ENCODE measurements around the gene KAT7. TPM values are rescaled to one million over a fixed set of nuclear protein-coding genes. Genes with fewer than 3 reads are reported as not detected.

Gene KAT7
- polyA plus RNA-seq, 3 donors from 2014 or later, result 32.3 to 67.2 (median 37.9) TPM

GRCh38 chr17:49795372-49795771, 6.9 kb downstream of the KAT7 start:
- peaks cover 70 to 87% of the 10 kb centered on the region in 2 donors for H3K4me1 Mint-ChIP-seq
- peaks cover 19 to 50% (median 26%) of the 10 kb centered on the region in 3 donors for H3K36me3 Mint-ChIP-seq
- H3K27ac Mint-ChIP-seq, result peak overlapping the region; percentile 71 to 91 (median 74)
- peak overlapping the region; percentile 34 to 81 (median 70) for H3K4me3 Mint-ChIP-seq
- peaks cover 0 to 3% (median 2%) of the 10 kb centered on the region in 3 donors for H3K27me3 Mint-ChIP-seq (ENCODE audit: low read depth in 3 of 3)
- DNase-seq, result no peak
- H3K9me3 Mint-ChIP-seq, result no peaks in the 10 kb centered on the region

GRCh38 chr17:49798182-49798581, 9.7 kb downstream of the KAT7 start:
- Mint-ChIP-seq H3K27me3 (ENCODE audit: low read depth in 3 of 3) (peaks cover 0 to 3% (median 0%) of the 10 kb centered on the region in 3 donors), H3K36me3 (peaks cover 27 to 40% (median 28%) of the 10 kb centered on the region in 3 donors), H3K27ac (peak overlapping the region; percentile 63 to 92 (median 82)), H3K9me3 (no peaks in the 10 kb centered on the region), H3K4me3 (peak overlapping the region in 4 of 5 donors; percentile 34 to 46 (median 43)), H3K4me1 (peaks cover 58 to 82% of the 10 kb centered on the region in 2 donors)
- no peak for DNase-seq

DNA sequence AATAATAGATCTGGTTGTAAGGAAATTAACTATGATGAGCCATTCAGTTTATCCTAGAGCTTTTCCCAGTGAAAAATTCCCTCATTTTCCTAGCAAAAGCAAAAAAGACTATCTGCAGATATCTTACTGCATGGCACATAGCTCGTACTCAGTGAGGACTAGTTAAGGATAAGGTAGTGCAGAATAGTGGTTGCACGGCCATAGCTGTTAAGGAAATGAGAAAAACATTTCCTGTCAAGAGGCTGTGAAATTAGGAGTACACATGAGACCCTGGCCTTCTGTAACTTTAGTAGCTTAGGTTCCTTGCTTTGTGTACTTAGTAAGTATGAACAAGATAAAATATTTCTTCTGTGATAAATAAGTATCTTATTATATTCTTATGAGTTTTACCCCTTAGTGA, 10.3 kb downstream of the KAT7 start:
- peak overlapping the region; percentile 16 to 46 (median 44) for H3K4me3 Mint-ChIP-seq
- peaks cover 0 to 3% (median 0%) of the 10 kb centered on the region in 3 donors for H3K27me3 Mint-ChIP-seq (ENCODE audit: low read depth in 3 of 3)
- H3K27ac Mint-ChIP-seq, result peak overlapping the region; percentile 65 to 92 (median 83)
- peaks cover 55 to 78% of the 10 kb centered on the region in 2 donors for H3K4me1 Mint-ChIP-seq
- peaks cover 25 to 38% (median 28%) of the 10 kb centered on the region in 3 donors for H3K36me3 Mint-ChIP-seq
- no peaks in the 10 kb centered on the region for H3K9me3 Mint-ChIP-seq
- DNase-seq, result no peak

- Mint-ChIP-seq H3K27ac (peak overlapping the region in 3 of 6 donors; percentile 4 to 69 (median 67)), H3K4me1 (peaks cover 14 to 59% of the 10 kb centered on the region in 2 donors), H3K36me3 (peaks cover 25 to 48% (median 32%) of the 10 kb centered on the region in 3 donors), H3K4me3 (no peak overlapping the region), H3K27me3 (ENCODE audit: low read depth in 3 of 3) (peaks cover 0 to 4% (median 1%) of the 10 kb centered on the region in 3 donors), H3K9me3 (no peaks in the 10 kb centered on the region)
- DNase-seq, result no peak
These were observed 20.6 kb downstream of the KAT7 start for GRCh38 chr17:49809056-49809455.

- no peaks in the 10 kb centered on the region for H3K9me3 Mint-ChIP-seq
- H3K36me3 Mint-ChIP-seq, result peaks cover 31 to 40% (median 32%) of the 10 kb centered on the region in 3 donors
- H3K27ac Mint-ChIP-seq, result peak overlapping the region in 5 of 6 donors; percentile 14 to 55 (median 26)
- DNase-seq, result no peak
- H3K27me3 Mint-ChIP-seq (ENCODE audit: low read depth in 3 of 3), result peaks cover 0 to 2% (median 2%) of the 10 kb centered on the region in 3 donors
- peaks cover 38 to 70% of the 10 kb centered on the region in 2 donors for H3K4me1 Mint-ChIP-seq
- H3K4me3 Mint-ChIP-seq, result no peak overlapping the region
These were observed 26.5 kb downstream of the KAT7 start for GRCh38 chr17:49814781-49815529.

DNA sequence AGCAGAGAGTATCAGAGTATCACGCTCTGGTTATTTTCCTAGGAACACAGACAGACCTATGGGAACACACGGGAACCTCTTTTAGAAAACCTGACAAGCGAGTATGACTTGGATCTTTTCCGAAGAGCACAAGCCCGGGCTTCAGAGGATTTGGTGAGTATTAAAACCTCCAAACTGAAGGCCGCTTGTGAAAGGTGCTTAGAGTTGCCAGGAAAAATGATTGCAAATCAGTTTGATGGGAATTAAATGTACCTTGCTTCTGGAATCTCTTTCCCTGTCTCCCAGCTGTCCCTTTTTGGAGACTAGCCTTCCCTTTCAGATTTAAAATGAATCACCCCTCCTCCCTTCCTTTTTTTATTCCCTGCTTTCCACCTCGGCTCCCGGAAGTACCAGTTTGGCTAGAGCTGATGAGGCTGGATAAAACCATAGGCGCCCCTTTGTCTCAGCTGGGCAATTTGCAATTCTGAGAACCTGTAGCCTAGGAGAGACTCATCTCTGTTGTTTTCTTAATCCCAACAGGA, 27.3 kb downstream of the KAT7 start:
- Mint-ChIP-seq H3K4me1 (peaks cover 45 to 75% of the 10 kb centered on the region in 2 donors), H3K27ac (peak overlapping the region; percentile 48 to 100 (median 88)), H3K27me3 (ENCODE audit: low read depth in 3 of 3) (peaks cover 0 to 2% (median 2%) of the 10 kb centered on the region in 3 donors), H3K36me3 (peaks cover 31 to 40% (median 32%) of the 10 kb centered on the region in 3 donors), H3K4me3 (no peak overlapping the region), H3K9me3 (no peaks in the 10 kb centered on the region)
- DNase-seq, result no peak

GRCh38 chr17:49817993-49818392, 29.5 kb downstream of the KAT7 start:
- Mint-ChIP-seq H3K4me1 (peaks cover 56 to 85% of the 10 kb centered on the region in 2 donors), H3K27me3 (ENCODE audit: low read depth in 3 of 3) (peaks cover 0 to 2% (median 2%) of the 10 kb centered on the region in 3 donors), H3K27ac (peak overlapping the region; percentile 92 to 100 (median 96)), H3K4me3 (peak overlapping the region; percentile 69 to 86 (median 84)), H3K9me3 (no peaks in the 10 kb centered on the region), H3K36me3 (peaks cover 36 to 57% (median 37%) of the 10 kb centered on the region in 3 donors)
- peak; percentile 61 to 69 (median 63) for DNase-seq

DNA sequence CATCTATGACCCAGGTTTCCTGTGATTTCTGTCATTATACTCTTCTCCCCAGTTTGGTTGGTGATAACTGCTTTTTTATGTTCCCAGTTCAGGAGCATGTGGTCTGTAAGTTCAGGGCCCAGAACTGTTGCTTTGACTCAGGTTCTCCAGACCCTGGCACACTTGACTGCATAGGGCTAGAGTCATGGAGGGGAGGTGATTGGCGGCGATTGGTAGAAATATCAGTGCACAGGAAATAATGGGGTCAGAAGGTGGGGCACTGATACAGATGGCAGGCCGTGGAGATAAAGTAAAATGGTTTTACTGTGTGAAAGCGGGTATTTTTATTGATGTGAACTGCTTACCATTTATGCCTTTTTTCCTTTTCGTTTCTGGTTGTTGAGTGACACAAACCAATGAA, 30.7 kb downstream of the KAT7 start:
- peaks cover 0 to 2% (median 2%) of the 10 kb centered on the region in 3 donors for H3K27me3 Mint-ChIP-seq (ENCODE audit: low read depth in 3 of 3)
- peak in 1 of 3 donors; percentile 11 for DNase-seq
- peaks cover 30 to 62% (median 39%) of the 10 kb centered on the region in 3 donors for H3K36me3 Mint-ChIP-seq
- peak overlapping the region; percentile 92 to 100 (median 96) for H3K27ac Mint-ChIP-seq
- peak overlapping the region; percentile 39 to 86 (median 75) for H3K4me3 Mint-ChIP-seq
- H3K9me3 Mint-ChIP-seq, result no peaks in the 10 kb centered on the region
- peaks cover 54 to 76% of the 10 kb centered on the region in 2 donors for H3K4me1 Mint-ChIP-seq

- Mint-ChIP-seq H3K36me3 (peaks cover 30 to 61% (median 34%) of the 10 kb centered on the region in 3 donors), H3K27ac (peak overlapping the region in 5 of 6 donors; percentile 92 to 100 (median 94)), H3K4me3 (peak overlapping the region in 1 of 5 donors; percentile 75), H3K4me1 (peaks cover 54 to 71% of the 10 kb centered on the region in 2 donors), H3K27me3 (ENCODE audit: low read depth in 3 of 3) (peaks cover 0 to 2% (median 2%) of the 10 kb centered on the region in 3 donors), H3K9me3 (no peaks in the 10 kb centered on the region)
- no peak for DNase-seq
These were observed 31.2 kb downstream of the KAT7 start for GRCh38 chr17:49819651-49820050.

GRCh38 chr17:49820773-49821172, 32.3 kb downstream of the KAT7 start:
- Mint-ChIP-seq H3K27ac (peak overlapping the region; percentile 79 to 94 (median 91)), H3K36me3 (peaks cover 32 to 70% (median 41%) of the 10 kb centered on the region in 3 donors), H3K27me3 (ENCODE audit: low read depth in 3 of 3) (peaks cover 0 to 2% (median 2%) of the 10 kb centered on the region in 3 donors), H3K4me3 (peak overlapping the region; percentile 50 to 66 (median 56)), H3K9me3 (no peaks in the 10 kb centered on the region), H3K4me1 (peaks cover 53 to 60% of the 10 kb centered on the region in 2 donors)
- DNase-seq, result no peak

GRCh38 chr17:49821466-49821865, 33.0 kb downstream of the KAT7 start:
- H3K27ac Mint-ChIP-seq, result peak overlapping the region; percentile 79 to 94 (median 91)
- H3K4me1 Mint-ChIP-seq, result peaks cover 51 to 53% of the 10 kb centered on the region in 2 donors
- peaks cover 31 to 73% (median 42%) of the 10 kb centered on the region in 3 donors for H3K36me3 Mint-ChIP-seq

DNA sequence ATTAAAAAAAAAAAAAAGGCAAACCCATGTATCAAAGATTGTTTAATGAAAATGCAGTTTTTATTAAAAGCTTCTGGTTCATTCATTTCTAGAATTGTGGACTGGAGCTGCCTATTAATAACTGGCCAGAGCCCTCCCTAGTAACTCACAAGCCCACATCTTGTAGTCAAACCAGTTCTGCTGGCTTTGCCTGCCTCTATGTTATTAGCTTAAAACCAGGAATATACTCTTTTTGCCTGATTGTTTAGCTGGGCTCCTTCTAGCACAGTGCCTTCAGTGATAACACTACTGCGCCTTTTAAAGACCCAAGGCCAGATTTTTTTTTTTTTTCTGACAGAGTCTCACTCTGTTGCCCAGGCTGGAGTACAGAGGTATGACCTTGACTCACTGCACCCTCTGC, 33.4 kb downstream of the KAT7 start:
- Mint-ChIP-seq H3K4me3 (no peak overlapping the region), H3K9me3 (no peaks in the 10 kb centered on the region), H3K4me1 (peaks cover 48% of the 10 kb centered on the region in 2 donors), H3K36me3 (peaks cover 26 to 70% (median 38%) of the 10 kb centered on the region in 3 donors), H3K27ac (peak overlapping the region in 4 of 6 donors; percentile 79 to 94 (median 90)), H3K27me3 (ENCODE audit: low read depth in 3 of 3) (peaks cover 0 to 2% (median 2%) of the 10 kb centered on the region in 3 donors)
- no peak for DNase-seq

More at GRCh38 chr17:49821466-49821865, 33.0 kb downstream of the KAT7 start:
- H3K4me3 Mint-ChIP-seq, result peak overlapping the region in 1 of 5 donors; percentile 50
- H3K27me3 Mint-ChIP-seq (ENCODE audit: low read depth in 3 of 3), result peaks cover 0 to 2% (median 2%) of the 10 kb centered on the region in 3 donors
- DNase-seq, result no peak
- H3K9me3 Mint-ChIP-seq, result no peaks in the 10 kb centered on the region

DNA sequence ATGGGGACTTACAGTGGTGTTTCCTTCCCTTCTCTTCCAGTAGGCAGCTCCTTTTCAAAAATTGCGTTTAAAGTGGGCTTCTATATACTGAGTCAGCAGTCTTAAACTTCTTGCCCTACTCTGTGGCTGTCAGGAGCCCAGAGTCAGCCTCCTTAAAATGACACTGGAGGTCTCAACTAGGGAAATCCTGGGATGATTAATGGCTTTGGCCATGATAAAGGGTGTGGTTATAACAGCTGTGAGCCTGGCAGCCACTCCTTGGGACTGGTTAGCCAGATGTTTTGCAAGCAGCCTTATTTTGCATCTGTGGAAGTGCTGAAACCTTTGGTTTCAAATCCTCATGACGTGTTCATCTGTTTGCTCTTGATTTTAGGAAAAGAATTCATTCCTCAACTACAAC, 34.3 kb downstream of the KAT7 start:
- DNase-seq, result no peak
- peaks cover 39% of the 10 kb centered on the region in 2 donors for H3K4me1 Mint-ChIP-seq
- peak overlapping the region in 3 of 6 donors; percentile 28 to 94 (median 32) for H3K27ac Mint-ChIP-seq
- H3K27me3 Mint-ChIP-seq (ENCODE audit: low read depth in 3 of 3), result peaks cover 0 to 2% (median under 1%) of the 10 kb centered on the region in 3 donors
- H3K36me3 Mint-ChIP-seq, result peaks cover 31 to 72% (median 43%) of the 10 kb centered on the region in 3 donors
- no peak overlapping the region for H3K4me3 Mint-ChIP-seq
- H3K9me3 Mint-ChIP-seq, result no peaks in the 10 kb centered on the region

Data from immature natural killer cell (primary cell).